Measurements from ENCODE around the gene TNFRSF8. TPM values are rescaled to one million over a fixed set of nuclear protein-coding genes. Genes with fewer than 3 reads are reported as not detected.

The TNFRSF8 gene
- total RNA-seq, 1 experiment from 2014 or later: 2.9 TPM

GRCh38 chr1:12180315-12180714, 117.2 kb downstream of the TNFRSF8 start:
- WGBS (ENCODE audit: extremely low coverage, insufficient read length, low lambda C conversion rate): no CpG with 5 or more reads among the region's 10 CpGs
- DNase-seq: no peak
- H4K91ac ChIP-seq (ENCODE audit: insufficient read length, low read depth, low read length): no peak overlapping the region
- H3K23me2 ChIP-seq (ENCODE audit: insufficient read length, low read depth, low read length, poor library complexity, severe bottlenecking): no peaks in the 10 kb centered on the region
- no peak overlapping the region for H3K56ac ChIP-seq (ENCODE audit: insufficient read length, low read depth, low read length)
- H3K9ac ChIP-seq (ENCODE audit: extremely low read depth, insufficient read length, low read length): no peak overlapping the region
- no peaks in the 10 kb centered on the region for H3K79me1 ChIP-seq (ENCODE audit: insufficient read depth, low read depth, low read length, poor library complexity, severe bottlenecking)
- no peak overlapping the region for H2AFZ ChIP-seq (ENCODE audit: low read length)
- H3K4me1 ChIP-seq (ENCODE audit: insufficient read depth, low read length): no peaks in the 10 kb centered on the region; the same call in 1 of the 2 replicates
- no peak overlapping the region for H2BK12ac ChIP-seq (ENCODE audit: insufficient read length, low read depth, low read length)
- no peak overlapping the region for H3K4ac ChIP-seq (ENCODE audit: low read depth, low read length)
- Mint-ChIP-seq H3K4me1 (peaks cover 22 to 43% of the 10 kb centered on the region in 2 experiments), H3K9me3 (peaks cover 0 to 4% of the 10 kb centered on the region in 2 experiments; a peak in 4 of 5 replicates), H3K27ac (no peak overlapping the region), H3K27me3 (ENCODE audit: low read depth) (peaks cover 4% of the 10 kb centered on the region), H3K4me3 (no peak overlapping the region), H3K36me3 (ENCODE audit: insufficient read depth in 1 of 3, low read depth in 3 of 3) (peaks cover 0 to 5% (median 1%) of the 10 kb centered on the region in 3 experiments; a peak in 2 of 7 replicates)
- no peak overlapping the region for H3K27ac ChIP-seq (ENCODE audit: insufficient read length, low read depth, low read length)
- H4K5ac ChIP-seq (ENCODE audit: insufficient read length, low read depth, low read length): no peak overlapping the region
- no peak overlapping the region for H2AK5ac ChIP-seq (ENCODE audit: insufficient read length, low read length)
- no peak overlapping the region for H4K8ac ChIP-seq (replicated peaks; ENCODE audit: insufficient read length, low read depth, low read length)
- no peak overlapping the region for H2BK15ac ChIP-seq (ENCODE audit: low read depth, low read length)
- H3K23ac ChIP-seq (ENCODE audit: insufficient read length, low read depth, low read length): no peak overlapping the region
- no peak overlapping the region for H3K4me2 ChIP-seq (ENCODE audit: insufficient read depth, insufficient read length, low read length)
- H2BK120ac ChIP-seq (ENCODE audit: low read depth, low read length, poor library complexity, severe bottlenecking): no peak overlapping the region
- no peak overlapping the region for H2BK5ac ChIP-seq (ENCODE audit: insufficient read length, low read length)
- no peak for TF ChIP-seq CTCF (conservative IDR thresholded peaks at IDR 0.05)
- no peaks in the 10 kb centered on the region for H3K9me3 ChIP-seq (ENCODE audit: control insufficient read depth, low read depth, low read length)
- no peak overlapping the region for H3K18ac ChIP-seq (ENCODE audit: insufficient read length, low read depth, low read length)
- no peak overlapping the region for H3K14ac ChIP-seq (ENCODE audit: insufficient read depth, low read length)
- no peak overlapping the region for H3T11ph ChIP-seq (ENCODE audit: low read length)
- no peaks in the 10 kb centered on the region for H3K79me2 ChIP-seq (ENCODE audit: insufficient read depth, low read length)
- no peak overlapping the region for H2BK20ac ChIP-seq (ENCODE audit: low read depth, low read length, poor library complexity, severe bottlenecking)
- no peaks in the 10 kb centered on the region for H4K20me1 ChIP-seq (ENCODE audit: control insufficient read depth, insufficient read depth, insufficient read length)
- H3K27me3 ChIP-seq (ENCODE audit: insufficient read depth, low read length): no peaks in the 10 kb centered on the region
